ENCODE results near the gene CDK5RAP2.
"Not testable (repeated sequence)": the region's sequence is repeated elsewhere in the genome, so short reads cannot be mapped to it uniquely, and the experiment has no call there.

CDK5RAP2 gene

DNA sequence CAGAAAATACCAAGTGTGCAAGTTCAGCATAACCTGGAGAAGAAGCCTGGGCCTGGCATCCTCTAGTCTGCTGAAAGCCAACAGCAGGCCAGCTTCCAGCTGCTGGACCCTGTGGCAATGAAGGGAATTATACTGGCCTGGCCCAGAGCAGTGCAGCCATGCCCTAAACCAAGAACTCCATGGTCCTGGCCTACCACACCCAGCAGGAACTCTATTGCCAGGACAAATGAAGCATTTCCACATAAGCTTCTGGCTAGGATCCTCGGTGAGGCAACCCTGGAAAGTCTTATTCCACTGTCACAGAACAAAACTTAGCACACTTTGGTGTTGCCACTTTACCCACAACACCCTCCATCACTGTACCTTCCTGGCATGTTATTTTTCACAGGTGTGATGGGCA lies 35.5 kb downstream of the CDK5RAP2 start:
- no peak for DNase-seq (ENCODE audit: low read depth in 3 of 3)

DNA sequence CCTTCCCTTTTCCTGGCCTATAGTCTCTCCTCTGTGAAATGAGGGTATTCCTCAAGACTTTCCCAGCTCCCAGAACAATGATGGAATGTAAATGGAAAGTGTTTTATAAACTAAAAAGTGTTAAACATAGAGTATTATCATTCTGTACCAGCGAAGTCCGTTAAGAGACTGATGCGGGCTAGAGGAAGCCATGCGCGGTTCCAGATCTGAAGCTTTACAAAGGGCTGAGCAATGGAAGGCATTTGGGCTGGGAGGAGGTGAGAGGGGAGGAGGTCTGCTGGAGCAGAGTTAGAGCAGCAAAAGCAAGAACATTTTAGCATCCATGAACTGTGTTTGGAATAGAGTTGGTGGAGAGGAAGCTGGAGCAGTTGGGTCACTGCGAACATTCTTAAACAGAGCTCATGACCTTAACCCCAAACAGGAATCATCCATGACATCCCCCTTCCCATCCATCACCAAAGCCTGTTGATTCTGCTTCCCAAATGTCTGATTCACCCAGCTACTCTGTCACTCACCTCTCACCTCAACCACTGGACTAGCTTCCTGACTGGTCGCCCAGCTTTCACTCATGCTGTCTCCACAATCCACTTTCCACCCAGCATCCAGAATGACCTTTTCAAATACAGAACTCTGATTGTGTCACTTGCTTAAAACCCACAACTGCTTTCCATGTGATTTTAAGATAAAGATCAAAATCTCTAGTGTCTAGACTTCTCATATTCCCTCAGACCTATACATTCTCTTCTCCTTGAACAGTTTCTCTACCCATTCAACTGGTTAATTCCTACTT lies 37.1 kb downstream of the CDK5RAP2 start:
- no peak for DNase-seq (ENCODE audit: low read depth in 3 of 3)

DNA sequence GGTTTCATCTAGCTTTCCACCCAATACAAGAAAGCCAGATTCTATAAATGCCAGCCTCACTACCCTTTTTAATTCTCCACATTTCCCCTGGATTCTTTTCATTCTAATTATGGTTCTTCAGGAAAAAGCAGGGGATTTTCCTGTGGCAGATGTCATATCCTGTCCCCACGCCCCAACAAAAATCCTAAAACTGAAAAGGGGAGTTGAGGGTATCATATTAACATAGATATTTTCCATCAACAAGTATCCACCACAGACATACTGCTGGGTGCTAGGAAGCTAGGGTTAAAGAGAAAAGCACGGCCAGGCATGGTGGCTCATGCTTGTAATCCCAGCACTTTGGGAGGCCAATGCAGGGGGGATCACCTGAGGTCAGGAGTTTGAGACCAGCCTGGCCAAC lies 38.0 kb downstream of the CDK5RAP2 start:
- no peak for DNase-seq (ENCODE audit: low read depth in 3 of 3)

DNA sequence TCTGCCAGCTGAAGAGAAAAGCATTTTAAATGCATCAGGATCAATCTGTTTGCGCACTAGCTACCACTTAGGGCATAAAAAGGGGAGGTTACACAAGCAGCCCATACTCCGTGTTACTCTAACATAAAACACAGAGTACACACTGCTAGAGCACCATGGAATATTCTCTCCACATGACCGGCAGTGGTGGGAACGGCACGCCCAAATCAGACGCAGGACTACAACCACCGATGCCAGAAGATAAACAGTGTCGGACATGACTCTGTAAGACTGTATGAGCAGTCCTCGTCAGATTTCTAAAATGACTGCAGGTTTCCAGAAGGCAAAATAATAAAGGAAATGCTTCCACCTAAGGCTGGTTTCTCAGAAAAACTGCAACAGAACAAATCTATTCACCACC lies 40.0 kb downstream of the CDK5RAP2 start:
- DNase-seq (ENCODE audit: low read depth in 3 of 3), result no peak

DNA sequence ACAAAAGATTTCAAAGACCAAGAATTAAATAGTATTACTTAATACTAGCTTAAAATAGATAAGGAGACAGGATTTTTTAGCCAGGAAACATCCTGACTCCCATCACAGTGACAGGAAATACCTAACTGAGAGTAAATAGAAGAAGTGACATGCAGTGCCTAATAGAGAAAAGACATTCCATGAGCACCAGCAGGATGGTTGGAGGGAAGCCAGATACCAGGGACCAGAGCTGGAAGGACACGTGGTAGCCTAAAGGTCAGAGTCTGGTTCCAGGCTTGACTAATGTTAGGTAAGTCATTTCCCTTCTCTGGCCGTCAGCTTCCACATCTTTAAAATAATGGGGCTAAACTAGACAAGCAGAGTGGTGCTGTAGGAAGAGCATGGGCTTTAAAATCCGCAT lies 41.6 kb downstream of the CDK5RAP2 start:
- DNase-seq (ENCODE audit: low read depth in 3 of 3), result no peak

DNA sequence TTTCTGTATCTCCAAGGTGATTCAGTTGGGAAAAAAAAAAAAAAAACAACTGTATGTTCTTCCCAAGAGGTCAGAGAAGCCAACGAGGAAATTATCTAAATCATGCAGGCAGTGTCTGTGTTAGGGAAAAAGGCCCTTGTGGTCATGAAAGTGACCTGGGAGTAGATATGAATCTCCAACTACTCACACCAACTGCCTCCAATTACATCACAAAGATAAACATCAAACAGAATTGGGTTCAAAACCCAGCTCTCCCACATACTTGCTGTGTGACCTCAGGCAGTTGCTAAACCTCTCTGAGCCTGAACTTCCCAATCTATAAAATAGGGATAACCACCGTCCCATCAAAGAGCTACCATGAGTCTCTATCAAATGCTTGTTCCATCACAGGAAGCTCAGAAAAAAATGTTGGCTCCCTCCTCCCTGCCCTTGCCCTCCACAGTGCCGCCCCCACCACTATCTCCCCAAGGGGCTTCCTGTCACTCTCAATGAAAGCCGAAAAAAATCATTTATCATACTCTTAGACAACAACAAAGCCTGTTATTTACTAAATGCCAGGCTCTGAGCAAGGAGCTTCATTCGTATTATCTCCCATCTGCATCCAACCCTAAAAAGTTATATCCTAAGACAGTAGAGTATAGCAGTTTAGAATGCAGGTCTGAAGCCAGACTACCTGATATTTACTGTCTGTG lies 42.9 kb downstream of the CDK5RAP2 start:
- DNase-seq (ENCODE audit: low read depth in 3 of 3), result no peak

DNA sequence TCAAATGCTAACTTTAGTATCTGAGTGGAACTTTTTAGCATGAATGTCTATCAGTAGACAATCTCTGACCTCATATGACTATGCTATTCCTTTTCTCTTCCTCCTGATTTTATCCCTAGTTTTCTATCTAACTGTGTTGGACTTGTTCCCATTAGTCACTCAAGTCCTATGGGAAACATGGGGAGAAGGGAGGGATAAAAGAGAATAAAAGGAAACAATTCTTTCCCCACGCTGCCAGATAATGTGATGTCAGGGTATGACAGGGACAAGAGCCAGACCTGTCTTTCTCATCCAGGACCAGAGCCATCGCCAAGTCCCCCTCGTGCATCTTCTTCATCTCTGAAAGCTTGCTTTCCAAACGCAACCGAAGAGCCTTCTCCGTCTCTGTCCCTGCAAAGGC lies 43.9 kb downstream of the CDK5RAP2 start:
- DNase-seq (ENCODE audit: low read depth in 3 of 3), result no peak

DNA sequence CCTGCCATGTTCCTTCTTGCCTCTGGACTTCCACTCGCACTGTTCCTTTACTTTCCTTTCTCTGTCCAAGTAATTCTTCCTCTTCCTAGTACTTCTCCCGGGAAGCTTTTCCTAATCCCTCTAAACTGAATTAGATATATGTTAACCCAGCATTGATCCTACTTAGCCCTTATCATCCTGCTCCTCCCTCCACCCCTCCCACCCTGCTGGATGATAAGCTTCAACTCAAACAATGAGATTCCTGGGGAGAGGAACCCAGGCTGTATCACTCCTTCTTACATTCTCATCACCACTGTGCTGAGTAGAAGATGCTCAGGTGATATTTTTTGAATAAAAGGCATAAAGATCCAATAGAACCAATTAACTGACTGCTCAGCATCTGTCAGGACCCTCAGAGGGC lies 45.7 kb downstream of the CDK5RAP2 start:
- DNase-seq (ENCODE audit: low read depth in 3 of 3), result no peak

DNA sequence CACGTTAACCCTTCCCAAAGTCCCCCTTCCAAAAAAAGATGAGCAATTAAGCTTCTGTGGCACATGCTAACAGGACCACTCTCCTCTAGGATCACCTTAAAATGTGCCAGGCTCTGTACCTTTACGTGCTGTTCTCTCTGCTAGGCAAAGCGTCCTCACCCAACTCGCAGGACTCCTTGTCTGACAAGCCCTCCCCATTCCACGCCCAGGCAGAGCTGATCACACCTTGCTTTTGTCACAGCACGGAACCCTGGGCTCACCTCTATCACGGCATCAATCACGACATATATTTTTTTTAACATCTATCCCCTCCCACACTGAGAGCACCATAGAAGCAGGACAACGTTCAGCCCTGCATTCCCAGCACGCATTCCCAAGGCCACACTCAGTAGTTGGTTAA lies 47.1 kb downstream of the CDK5RAP2 start:
- DNase-seq (ENCODE audit: low read depth in 3 of 3), result no peak

DNA sequence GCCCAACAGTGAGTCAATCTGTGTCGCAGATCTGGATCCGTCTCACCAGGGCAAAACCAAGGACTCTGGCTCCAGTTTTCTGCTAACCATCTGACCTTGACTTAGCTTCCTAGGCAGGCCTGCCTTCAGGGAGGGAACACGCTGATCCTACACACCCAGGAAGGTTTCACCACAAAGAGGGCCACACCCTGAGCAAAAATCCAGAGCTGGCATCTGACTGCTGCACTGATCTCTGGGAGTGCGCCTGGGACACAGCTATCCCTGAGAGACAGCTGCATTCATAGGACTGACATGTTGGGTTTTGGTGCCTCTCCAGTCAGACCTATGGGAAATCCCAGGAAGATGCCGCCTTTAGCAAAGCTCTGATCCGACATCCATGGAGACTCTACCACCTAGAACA lies 47.5 kb downstream of the CDK5RAP2 start:
- no peak for DNase-seq (ENCODE audit: low read depth in 3 of 3)

DNA sequence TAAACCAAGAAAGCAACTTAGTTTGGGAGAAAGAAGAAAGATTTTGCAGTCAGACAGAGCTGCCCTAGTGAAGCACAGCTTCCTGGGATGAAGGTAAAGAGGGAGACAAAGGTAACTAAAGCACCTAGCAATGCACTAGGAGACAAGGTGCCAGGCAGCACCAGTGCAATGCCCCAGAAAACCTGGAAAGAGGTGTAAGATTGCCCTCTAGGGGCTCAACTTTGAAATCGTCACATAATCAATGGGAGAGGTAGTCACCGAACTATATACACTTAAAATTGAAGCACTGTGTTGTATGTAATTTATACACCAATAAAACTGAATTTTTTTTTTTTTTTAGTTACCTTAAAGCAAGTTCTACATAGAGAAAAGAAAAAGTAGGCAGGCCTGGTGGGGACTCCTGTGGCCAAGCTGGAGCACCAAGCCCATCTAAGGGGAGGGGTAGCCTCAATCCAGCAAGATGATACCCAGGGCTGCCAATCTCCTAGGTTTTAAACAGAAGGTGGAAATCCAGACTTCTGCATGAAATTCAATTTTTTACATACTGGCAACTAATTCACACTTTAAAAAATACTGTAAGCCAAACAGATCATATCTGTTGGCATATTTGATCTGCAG lies 48.2 kb downstream of the CDK5RAP2 start:
- DNase-seq (ENCODE audit: low read depth in 3 of 3), result no peak

DNA sequence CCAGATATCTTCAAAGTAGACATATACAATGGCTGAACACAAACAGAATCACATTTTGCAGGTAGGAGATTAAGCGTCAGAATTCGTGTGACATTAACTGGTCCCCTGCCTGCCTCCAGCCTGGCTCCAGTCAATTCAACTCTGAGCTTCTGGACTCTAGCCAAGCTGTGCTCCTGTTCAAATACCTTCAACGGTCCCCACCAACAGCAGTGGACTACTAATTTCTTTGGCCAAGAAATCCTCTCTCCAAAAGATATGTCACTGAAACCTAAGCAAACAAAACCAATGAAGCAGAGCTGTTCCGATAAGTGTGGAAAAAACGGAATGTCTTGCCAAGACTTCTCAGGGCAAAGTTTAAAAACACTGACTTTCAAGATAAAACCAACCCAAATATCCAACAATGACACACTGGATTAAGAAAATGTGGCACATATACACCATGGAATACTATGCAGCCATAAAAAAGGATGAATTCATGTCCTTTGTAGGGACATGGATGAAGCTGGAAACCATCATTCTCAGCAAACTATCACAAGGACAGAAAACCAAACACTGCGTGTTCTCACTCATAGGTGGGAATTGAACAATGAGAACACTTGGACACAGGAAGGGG lies 49.6 kb downstream of the CDK5RAP2 start:
- not testable (repeated sequence) for DNase-seq (ENCODE audit: low read depth in 3 of 3)

DNA sequence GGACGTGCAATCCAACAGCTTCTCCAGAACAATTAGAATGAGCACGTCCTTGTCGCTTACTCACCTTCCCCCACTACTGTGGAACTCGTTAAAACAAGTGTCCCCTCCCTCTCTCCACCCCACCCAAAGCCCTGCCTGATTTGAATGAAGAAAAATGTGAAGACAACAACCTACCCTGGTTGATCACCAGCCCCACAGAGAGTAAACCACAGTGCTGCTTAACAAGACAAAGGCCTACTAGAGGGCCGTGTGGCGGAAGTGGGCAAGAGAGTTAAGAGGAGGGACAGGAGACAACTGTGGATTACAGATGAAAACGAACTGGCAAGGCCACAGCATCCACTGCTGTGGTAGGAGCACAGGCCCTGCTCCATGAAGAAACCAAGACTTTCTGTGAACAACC lies 51.1 kb downstream of the CDK5RAP2 start:
- DNase-seq (ENCODE audit: low read depth in 3 of 3), result no peak

DNA sequence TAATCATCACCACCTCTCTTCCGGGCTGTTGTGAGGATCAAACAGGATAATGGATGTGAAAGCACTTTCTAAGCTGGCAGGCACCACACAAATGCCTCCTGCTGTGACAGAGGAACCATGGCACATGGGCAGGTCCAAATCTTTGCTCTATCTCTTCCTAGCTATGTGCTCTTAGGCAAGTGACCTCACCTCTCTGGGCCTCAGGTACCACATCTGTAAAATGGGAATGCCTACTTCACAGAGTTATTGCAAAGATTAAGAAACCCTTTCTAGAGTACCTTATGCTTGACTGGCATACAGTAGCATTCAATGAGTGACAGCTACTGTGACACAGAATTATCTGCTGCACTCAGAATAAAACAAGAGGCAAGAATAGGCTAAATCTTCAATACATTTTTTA lies 51.6 kb downstream of the CDK5RAP2 start:
- DNase-seq (ENCODE audit: low read depth in 3 of 3), result no peak

DNA sequence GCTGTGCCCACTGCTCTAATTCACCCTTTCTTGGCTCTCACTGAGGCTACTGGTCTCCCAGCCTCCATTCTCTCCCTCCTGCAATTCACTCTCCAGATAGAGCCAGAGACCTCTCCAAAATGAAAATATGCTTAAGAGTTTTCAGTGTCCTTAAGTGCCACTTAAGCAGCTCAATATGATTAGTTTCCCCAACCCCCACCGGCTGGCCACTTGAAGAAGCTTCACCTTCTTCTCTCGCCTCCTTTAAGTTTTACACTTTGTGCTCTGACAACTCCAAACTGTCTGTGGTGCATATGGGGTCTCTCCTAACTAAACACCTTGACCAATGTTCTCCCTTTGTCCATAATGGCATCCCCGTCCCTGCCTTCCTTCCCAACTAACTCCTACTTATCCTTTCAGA lies 53.4 kb downstream of the CDK5RAP2 start:
- DNase-seq (ENCODE audit: low read depth in 3 of 3), result no peak

DNA sequence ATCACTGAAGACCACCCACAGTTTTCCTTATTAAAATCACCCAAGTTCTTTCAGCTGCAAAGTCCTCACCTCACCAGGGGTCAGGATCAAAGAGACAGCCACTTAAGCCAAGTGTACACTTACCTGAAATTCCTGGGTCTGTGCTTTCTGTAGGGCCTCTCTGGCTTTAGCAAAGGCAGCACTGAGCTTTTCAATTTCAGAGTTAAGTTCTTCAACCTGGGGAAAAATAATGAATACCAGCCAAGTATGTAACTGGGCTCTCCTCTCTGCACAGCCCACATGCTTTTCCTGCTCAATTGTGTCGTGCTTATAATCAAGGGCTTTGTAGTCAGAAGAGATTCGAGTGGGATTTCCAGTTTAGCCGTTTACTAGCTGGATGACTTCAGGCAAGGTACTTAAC lies 55.1 kb downstream of the CDK5RAP2 start:
- no peak for DNase-seq (ENCODE audit: low read depth in 3 of 3)

DNA sequence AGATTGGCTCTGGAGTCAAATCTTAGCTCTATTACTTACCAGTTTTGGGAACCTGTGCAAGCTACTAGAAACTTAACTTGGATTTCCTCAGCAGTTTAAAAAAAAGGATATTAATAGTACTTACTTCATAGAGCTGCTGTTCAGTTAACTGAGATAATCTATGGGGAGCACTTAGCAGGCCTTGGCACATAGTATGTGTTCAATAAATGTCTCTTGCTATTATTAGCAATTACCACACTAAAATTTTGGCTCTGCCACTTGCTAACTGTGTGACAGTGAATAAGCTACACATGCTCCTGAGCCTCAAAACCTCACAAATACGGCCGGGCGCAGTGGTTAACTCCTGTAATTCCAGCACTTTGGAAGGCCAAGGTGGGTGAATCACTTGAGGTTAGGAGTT lies 55.9 kb downstream of the CDK5RAP2 start:
- DNase-seq (ENCODE audit: low read depth in 3 of 3), result no peak

DNA sequence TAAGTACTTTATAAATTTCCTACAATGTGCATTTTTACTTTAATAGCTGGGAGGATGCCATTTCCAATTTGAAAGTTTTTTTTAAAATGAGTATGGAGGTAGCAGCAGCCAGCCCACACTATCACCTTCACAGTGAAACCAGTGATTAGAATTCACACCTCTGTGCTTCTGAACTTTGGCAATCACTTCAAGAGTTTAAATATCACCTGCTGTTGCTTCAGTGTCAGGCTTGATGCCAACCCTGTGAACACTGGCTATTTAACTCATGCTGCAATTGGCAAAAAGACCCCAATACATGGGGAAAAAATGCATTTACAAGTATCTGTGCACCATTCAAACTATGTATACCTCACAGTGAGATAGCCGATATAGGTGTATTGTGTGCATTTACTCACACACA lies 57.4 kb downstream of the CDK5RAP2 start:
- DNase-seq (ENCODE audit: low read depth in 3 of 3), result no peak

DNA sequence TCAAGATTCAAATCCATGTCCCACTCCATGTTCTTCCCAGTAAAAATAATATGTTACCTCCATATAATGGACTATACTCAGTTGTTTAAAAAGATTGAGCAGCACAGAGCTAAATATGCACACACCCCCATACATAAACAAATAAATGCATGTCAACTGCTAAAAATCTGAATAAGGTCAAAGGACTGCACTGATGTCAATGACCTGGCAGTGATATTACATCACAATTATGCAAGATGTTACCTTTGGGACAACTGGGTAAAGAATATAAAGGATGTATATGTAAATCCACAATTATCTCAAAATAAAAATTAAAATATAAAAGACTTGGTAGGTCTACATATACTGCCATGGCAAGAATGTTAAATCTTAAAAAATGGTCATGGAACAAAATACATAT lies 57.9 kb downstream of the CDK5RAP2 start:
- no peak for DNase-seq (ENCODE audit: low read depth in 3 of 3)

DNA sequence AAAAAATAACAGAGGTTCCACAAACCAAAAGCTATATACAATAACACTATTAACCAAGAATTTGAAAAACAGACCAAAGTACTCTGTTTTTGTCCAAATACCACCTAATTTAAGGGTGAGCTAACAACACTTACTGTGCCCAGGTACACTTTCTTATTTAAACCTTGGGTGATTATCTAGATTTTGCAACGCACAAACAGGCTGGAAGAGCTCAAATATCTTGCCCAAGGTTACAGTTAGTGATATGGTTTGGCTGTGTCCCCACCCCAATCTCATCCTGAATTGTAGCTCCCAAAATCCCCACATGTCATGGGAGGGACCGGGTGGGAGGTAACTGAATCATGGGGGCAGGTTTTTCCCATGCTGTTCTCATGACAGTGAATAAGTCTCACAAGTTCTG lies 58.9 kb downstream of the CDK5RAP2 start:
- DNase-seq (ENCODE audit: low read depth in 3 of 3), result no peak

DNA sequence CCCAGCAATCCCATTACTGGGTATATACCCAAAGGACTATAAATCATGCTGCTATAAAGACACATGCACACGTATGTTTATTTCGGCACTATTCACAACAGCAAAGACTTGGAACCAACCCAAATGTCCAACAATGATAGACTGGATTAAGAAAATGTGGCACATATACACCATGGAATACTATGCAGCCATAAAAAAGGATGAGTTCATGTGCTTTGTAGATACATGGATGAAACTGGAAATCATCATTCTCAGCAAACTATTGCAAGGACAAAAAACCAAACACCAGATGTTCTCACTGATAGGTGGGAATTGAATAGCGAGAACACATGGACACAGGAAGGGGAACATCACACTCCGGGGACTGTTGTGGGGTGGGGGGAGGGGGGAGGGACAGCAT lies 64.0 kb downstream of the CDK5RAP2 start:
- not testable (repeated sequence) for DNase-seq (ENCODE audit: low read depth in 3 of 3)

DNA sequence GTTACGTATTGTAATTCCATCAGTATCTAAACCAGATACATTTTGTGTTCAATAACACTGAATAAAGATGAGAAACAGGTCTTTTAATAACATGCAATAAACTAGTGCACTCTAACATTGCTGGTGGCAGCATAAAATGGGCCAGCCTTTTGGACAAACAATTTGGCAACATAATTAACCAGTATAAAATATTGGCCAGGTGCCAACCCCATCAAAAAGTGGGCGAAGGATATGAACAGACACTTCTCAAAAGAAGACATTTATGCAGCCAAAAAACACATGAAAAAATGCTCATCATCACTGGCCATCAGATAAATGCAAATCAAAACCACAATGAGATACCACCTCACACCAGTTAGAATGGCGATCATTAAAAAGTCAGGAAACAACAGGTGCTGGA lies 64.5 kb downstream of the CDK5RAP2 start:
- DNase-seq (ENCODE audit: low read depth in 3 of 3), result not testable (repeated sequence)

DNA sequence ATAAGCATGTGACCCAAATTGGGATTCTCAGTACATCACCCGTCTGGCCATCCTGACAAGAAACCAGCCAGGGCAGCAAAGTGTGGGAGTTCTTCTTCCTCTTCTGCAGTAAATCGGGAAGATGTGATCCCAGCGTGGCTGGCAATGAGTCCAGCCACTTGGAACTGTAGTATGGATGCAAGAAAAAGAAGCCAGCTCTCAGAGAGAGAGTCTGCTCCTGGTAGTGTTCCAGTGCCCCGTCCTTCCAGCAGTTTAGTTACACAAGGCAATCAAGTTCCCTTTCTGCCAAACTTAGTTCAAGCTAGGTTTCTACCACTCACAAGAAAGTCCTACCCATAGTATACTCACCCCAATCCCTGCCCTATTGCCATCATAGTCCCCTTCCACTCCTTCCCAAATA lies 65.6 kb downstream of the CDK5RAP2 start:
- no peak for DNase-seq (ENCODE audit: low read depth in 3 of 3)

Measured in stimulated activated CD4-positive, alpha-beta T cell treated with anti-CD3 and anti-CD28 coated beads, TNF-alpha, amount 100 ng/mL, for 24 hours (primary cell).